ENCODE results near the gene DTWD1.

GRCh38 chr15:49604625-49605409, 16.0 kb upstream of the DTWD1 start:
- TF ChIP-seq, protein P1, sequence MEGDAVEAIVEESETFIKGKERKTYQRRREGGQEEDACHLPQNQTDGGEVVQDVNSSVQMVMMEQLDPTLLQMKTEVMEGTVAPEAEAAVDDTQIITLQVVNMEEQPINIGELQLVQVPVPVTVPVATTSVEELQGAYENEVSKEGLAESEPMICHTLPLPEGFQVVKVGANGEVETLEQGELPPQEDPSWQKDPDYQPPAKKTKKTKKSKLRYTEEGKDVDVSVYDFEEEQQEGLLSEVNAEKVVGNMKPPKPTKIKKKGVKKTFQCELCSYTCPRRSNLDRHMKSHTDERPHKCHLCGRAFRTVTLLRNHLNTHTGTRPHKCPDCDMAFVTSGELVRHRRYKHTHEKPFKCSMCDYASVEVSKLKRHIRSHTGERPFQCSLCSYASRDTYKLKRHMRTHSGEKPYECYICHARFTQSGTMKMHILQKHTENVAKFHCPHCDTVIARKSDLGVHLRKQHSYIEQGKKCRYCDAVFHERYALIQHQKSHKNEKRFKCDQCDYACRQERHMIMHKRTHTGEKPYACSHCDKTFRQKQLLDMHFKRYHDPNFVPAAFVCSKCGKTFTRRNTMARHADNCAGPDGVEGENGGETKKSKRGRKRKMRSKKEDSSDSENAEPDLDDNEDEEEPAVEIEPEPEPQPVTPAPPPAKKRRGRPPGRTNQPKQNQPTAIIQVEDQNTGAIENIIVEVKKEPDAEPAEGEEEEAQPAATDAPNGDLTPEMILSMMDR (IDR thresholded peaks at IDR 0.05; ENCODE audit: low read depth, low read length, poor library complexity, severe bottlenecking): no peak
- no peak for TF ChIP-seq EZH2phosphoT487 (IDR thresholded peaks at IDR 0.05; ENCODE audit: borderline replicate concordance, low read length)
